Germinal center (tissue), 1 donor: ENCODE data around the gene OR2T6.
"Not testable (repeated sequence)": the region's sequence is repeated elsewhere in the genome, so short reads cannot be mapped to it uniquely, and the experiment has no call there.

ENCODE experiments used
- DNase-seq: peaks from one replicate; pipeline ENCODE4 v3.0.0; 2012; ENCODE audit warnings: mixed read lengths, low spot score

OR2T6 gene

DNA sequence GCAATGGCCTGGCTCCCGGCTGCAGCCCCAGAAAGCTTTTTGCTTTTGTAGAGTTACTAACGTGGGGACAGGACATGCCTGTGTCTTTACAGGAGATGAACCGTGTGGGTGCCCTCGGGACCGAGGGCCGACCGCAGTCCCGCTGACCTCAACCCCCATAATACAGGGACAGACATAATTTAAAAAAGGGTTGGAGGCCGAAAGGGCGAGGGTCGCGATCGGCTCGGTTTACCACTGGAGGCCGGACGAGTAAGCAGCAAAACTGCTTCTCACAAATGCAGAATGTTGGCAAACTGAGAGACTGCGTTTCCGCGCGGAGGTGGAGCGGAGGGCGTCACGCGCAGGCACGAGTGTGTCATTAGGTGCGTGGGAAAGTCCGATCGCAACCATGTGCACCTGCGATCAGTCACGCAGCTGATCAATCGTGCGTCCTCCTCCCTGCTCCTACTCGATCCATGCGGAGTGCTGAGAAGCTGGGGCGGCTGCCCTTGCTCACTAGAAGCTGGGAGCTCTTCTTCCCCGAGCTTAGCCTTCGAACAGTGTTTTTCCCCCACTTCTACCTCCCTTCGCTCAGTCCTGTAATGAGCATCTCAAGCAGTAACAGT, 58.4 kb downstream of the OR2T6 start:
- not testable (repeated sequence) for DNase-seq

- DNase-seq = not testable (repeated sequence)
Measured at GRCh38 chr1:248434913-248435312, 59.4 kb downstream of the OR2T6 start.

GRCh38 chr1:248436303-248436702, 60.8 kb downstream of the OR2T6 start:
- DNase-seq = not testable (repeated sequence)

DNA sequence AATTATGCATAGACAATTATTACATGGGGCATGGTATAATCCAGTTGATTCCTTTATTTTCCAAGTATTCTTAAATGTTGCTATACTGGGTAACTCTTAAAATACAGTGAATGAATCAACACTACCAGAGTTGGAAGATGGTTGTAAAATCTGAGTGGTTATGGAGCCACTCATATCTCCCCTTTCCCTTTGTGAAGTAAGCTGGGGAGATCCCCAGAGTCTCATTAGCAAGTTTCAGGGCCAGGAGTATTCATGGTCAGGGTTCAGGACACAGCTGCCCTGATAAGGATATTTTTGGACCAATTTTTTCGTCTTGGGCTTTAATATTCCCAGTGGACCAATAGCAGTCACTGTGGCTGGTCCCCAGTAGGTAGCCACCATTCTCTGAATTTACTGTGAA, 63.1 kb downstream of the OR2T6 start:
- DNase-seq = not testable (repeated sequence)

DNA sequence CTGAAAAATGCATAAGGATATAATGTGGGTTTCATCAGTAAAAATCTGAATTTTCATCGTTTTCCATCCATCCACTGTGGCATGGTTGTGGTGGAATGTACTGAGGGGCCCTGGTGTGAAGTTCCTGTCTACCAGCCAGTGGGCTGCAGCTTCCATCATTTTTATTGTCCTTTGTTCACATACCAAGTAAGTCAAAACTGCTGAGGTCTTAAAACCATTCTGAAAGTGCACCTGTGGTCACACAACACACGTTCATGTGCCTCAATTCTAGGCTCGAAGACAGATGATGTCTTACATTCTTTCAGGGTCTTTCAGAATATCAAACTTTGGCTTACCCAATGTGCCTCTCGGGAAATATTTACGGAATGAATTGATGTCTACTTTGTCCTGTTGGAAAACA, 63.7 kb downstream of the OR2T6 start:
- DNase-seq = not testable (repeated sequence)
